Spleen (tissue), 11 donors: ENCODE measurements around the gene AARS2. TPM values are rescaled to one million over a fixed set of nuclear protein-coding genes. Genes with fewer than 3 reads are reported as not detected.

ENCODE experiments used
- DNase-seq: peaks from one replicate; pipeline ENCODE4 v3.0.0-alpha.2; 2020
- H3K27ac ChIP-seq, 8 donors: fragments of 200-600 bp; sonication (generic) in 7 of 8; 1 replicate in 4 of 8; 2 replicates in 4 of 8; pipeline versions ENCODE4 v1.5.0 to v1.8.0; 2016 to 2021; ENCODE audit warnings: inconsistent platforms in 4 of 8, mild to moderate bottlenecking in 4 of 8, moderate library complexity in 1 of 8
- H3K27me3 ChIP-seq, 7 donors: fragments of 200-600 bp; sonication (generic) in 6 of 7; replicated peaks in 1 of 7; 1 replicate in 4 of 7; 2 replicates in 3 of 7; pipeline versions ENCODE4 v1.5.0 to v1.8.0; 2016 to 2021; ENCODE audit warnings: inconsistent platforms in 3 of 7, mild to moderate bottlenecking in 1 of 7
- H3K36me3 ChIP-seq, 6 donors: fragments of 200-600 bp; sonication (generic) in 5 of 6; 1 replicate in 4 of 6; 2 replicates in 2 of 6; pipeline versions ENCODE4 v1.5.0 to v1.8.0; 2016 to 2021; ENCODE audit warnings: inconsistent platforms in 2 of 6
- H3K4me1 ChIP-seq, 6 donors: fragments of 200-600 bp; sonication (generic) in 5 of 6; 1 replicate in 3 of 6; 2 replicates in 3 of 6; pipeline versions ENCODE4 v1.5.0 to v1.8.0; 2016 to 2021; ENCODE audit warnings: inconsistent platforms in 3 of 6
- H3K4me3 ChIP-seq, 8 donors: fragments of 200-600 bp; sonication (generic) in 7 of 8; 1 replicate in 4 of 8; 2 replicates in 4 of 8; pipeline versions ENCODE4 v1.5.0 to v1.8.0; 2016 to 2021; ENCODE audit warnings: inconsistent platforms in 4 of 8, mild to moderate bottlenecking in 4 of 8, moderate library complexity in 2 of 8
- H3K9me3 ChIP-seq, 8 donors: fragments of 200-600 bp; sonication (generic) in 7 of 8; 1 replicate in 4 of 8; 2 replicates in 4 of 8; pipeline versions ENCODE4 v1.5.0 to v1.8.0; 2016 to 2021; ENCODE audit warnings: inconsistent platforms in 4 of 8
- CTCF ChIP-seq, 11 experiments: fragments of 200-600 bp in 7 of 11; fragments of 450-650 bp in 4 of 11; sonication (generic) in 4 of 11; IDR thresholded peaks in 8 of 11; conservative IDR thresholded peaks in 3 of 11; 1 replicate in 7 of 11; 2 replicates in 4 of 11; pipeline versions ENCODE4 v1.4.0 to v1.8.0; 2016 to 2021; ENCODE audit warnings: antibody characterized with exemption in 11 of 11, inconsistent platforms in 4 of 11, mild to moderate bottlenecking in 1 of 11
- POLR2A ChIP-seq, 3 donors: fragments of 450-650 bp; IDR thresholded peaks; one replicate each; pipeline ENCODE4 v1.5.1; 2017; ENCODE audit warnings: antibody characterized with exemption in 3 of 3, mild to moderate bottlenecking in 1 of 3
- POLR2AphosphoS5 ChIP-seq, 3 donors: sonication (generic); formaldehyde crosslinking; IDR thresholded peaks; one replicate each; pipeline ENCODE4 v1.5.1; 2017; ENCODE audit warnings: antibody characterized with exemption in 3 of 3
- WGBS, 5 donors: extraction: QIAGEN DNeasy Blood & Tissue Kit in 3 of 5; methylation state at CpG; one replicate each; pipeline versions ENCODE4 v1.1.5 to v1.1.7; 2013 to 2018; 5-methylcytosine and 5-hydroxymethylcytosine counted together
- intact Hi-C: fragments of 100-400 bp; cut with DNase I; formaldehyde crosslinking; loops from one replicate; pipeline ENCODE4 v1.15.0; 2023; ENCODE audit warnings: low total_unique reads
- polyA plus RNA-seq, 3 donors: library from polyadenylated mRNA; stranded (reverse); fragments of 200-250 nt; gene quantifications; one replicate each; pipeline ENCODE4 v1.2.1, GENCODE V29; 2013
- total RNA-seq, 7 donors: library from RNA; depleted of rRNA in 3 of 7; stranded (reverse); fragments of >200 nt in 3 of 7; fragmentation: NEBNext Ultra II Directional in 4 of 7; extraction: Animal tissue kit (Norgen Biotek cat#: 25700) in 4 of 7; gene quantifications; one replicate each; pipeline versions ENCODE4 v1.1.0 to v1.2.1, GENCODE V29; 2016 to 2021
- donor health status: healthy with polysubstance abuse.
- donor health status: DM: no; HTN: no; CAD: no; lungs with moderate emphysema.
- donor health status: DM: no; HTN: no; CAD: no.
- donor health status: Bipolar disorder and iron deficiency.
- donor health status: healthy.
- donor health status: DM: no; HTN: no; CAD: no.
- donor health status: DM: yes; HTN: yes; CAD: no.

AARS2 gene
- total and polyA plus RNA-seq, 10 donors, result 3.5 to 16.8 (median 13.7) TPM

GRCh38 chr6:44306710-44307109 lies 6.4 kb downstream of the AARS2 start:
- Histone ChIP-seq H3K27ac (no peak overlapping the region), H3K27me3 (no peaks in the 10 kb centered on the region), H3K4me1 (peaks cover 0 to 6% (median 2%) of the 10 kb centered on the region in 6 donors), H3K9me3 (no peaks in the 10 kb centered on the region), H3K4me3 (no peak overlapping the region), H3K36me3 (peaks cover 0 to 100% (median 95%) of the 10 kb centered on the region in 6 donors)
- WGBS, 5 donors, result 88 to 94% (median 93%) methylated on average over 8 of the region's 8 CpGs
- no peak for DNase-seq
- no peak for TF ChIP-seq POLR2A (IDR thresholded peaks at IDR 0.05)
- TF ChIP-seq POLR2AphosphoS5 (IDR thresholded peaks at IDR 0.05), result no peak
- no peak for TF ChIP-seq CTCF (IDR thresholded peaks at IDR 0.05 in 8 of 11, conservative IDR thresholded peaks at IDR 0.05 in 3 of 11)
- intact Hi-C loops, result no loop called here

- TF ChIP-seq POLR2A (IDR thresholded peaks at IDR 0.05) (no peak), POLR2AphosphoS5 (IDR thresholded peaks at IDR 0.05) (no peak)
- H3K4me1 ChIP-seq, result no peaks in the 10 kb centered on the region
- H3K36me3 ChIP-seq, result peaks cover 0 to 100% (median 95%) of the 10 kb centered on the region in 6 donors
- no peak for DNase-seq
- H3K27ac ChIP-seq, result no peak overlapping the region
- H3K9me3 ChIP-seq, result no peaks in the 10 kb centered on the region
- intact Hi-C loops, result no loop called here
- WGBS, 5 donors, result 87 to 93% (median 88%) methylated on average over 3 to 5 of the region's 5 CpGs
- H3K27me3 ChIP-seq, result no peaks in the 10 kb centered on the region
- no peak overlapping the region for H3K4me3 ChIP-seq
These were observed 7.9 kb downstream of the AARS2 start for GRCh38 chr6:44305200-44305725.

- TF ChIP-seq CTCF (IDR thresholded peaks at IDR 0.05 in 8 of 11, conservative IDR thresholded peaks at IDR 0.05 in 3 of 11), result peak; percentile 58 to 92 (median 80)
- TF ChIP-seq POLR2A (IDR thresholded peaks at IDR 0.05), result no peak
- TF ChIP-seq POLR2AphosphoS5 (IDR thresholded peaks at IDR 0.05), result no peak
- peak; percentile 83 for DNase-seq
- 85 to 90% (median 85%) methylated on average over 21 to 25 of the region's 25 CpGs for WGBS, 5 donors
- peaks cover 0 to 100% (median 90%) of the 10 kb centered on the region in 6 donors for H3K36me3 ChIP-seq
- intact Hi-C loops, result no loop called here
- no peaks in the 10 kb centered on the region for H3K27me3 ChIP-seq
- no peaks in the 10 kb centered on the region for H3K4me1 ChIP-seq
- H3K9me3 ChIP-seq, result no peaks in the 10 kb centered on the region
- H3K4me3 ChIP-seq, result no peak overlapping the region
- H3K27ac ChIP-seq, result no peak overlapping the region
These were observed 8.6 kb downstream of the AARS2 start for GRCh38 chr6:44304282-44305199.

- intact Hi-C loops, result no loop called here
- H3K36me3 ChIP-seq, result peaks cover 0 to 97% (median 83%) of the 10 kb centered on the region in 6 donors
- H3K27me3 ChIP-seq, result no peaks in the 10 kb centered on the region
- TF ChIP-seq POLR2AphosphoS5 (IDR thresholded peaks at IDR 0.05), result no peak
- no peak for TF ChIP-seq POLR2A (IDR thresholded peaks at IDR 0.05)
- TF ChIP-seq CTCF (IDR thresholded peaks at IDR 0.05 in 8 of 11, conservative IDR thresholded peaks at IDR 0.05 in 3 of 11), result no peak
- H3K4me3 ChIP-seq, result no peak overlapping the region
- no peaks in the 10 kb centered on the region for H3K4me1 ChIP-seq
- DNase-seq, result no peak
- 96 to 98% (median 97%) methylated on average over 4 to 6 of the region's 6 CpGs for WGBS, 5 donors
- H3K9me3 ChIP-seq, result no peaks in the 10 kb centered on the region
- H3K27ac ChIP-seq, result no peak overlapping the region
These were observed 9.3 kb downstream of the AARS2 start for GRCh38 chr6:44303842-44304241.
